HL-60/S4 treated with retinoic acid at 250 ng/mL for 4 days and 3 days (cell line): ENCODE results near the gene NF1.
"Not testable (repeated sequence)": the region's sequence is repeated elsewhere in the genome, so short reads cannot be mapped to it uniquely, and the experiment has no call there.

Experiments
- in situ Hi-C: fragments of 300-500 bp; cut with MboI; formaldehyde crosslinking; loops from 2 replicates; pipeline ENCODE4 v1.7.0; 2022; ENCODE audit warnings: low sequenced_read_pairs

NF1 gene

DNA sequence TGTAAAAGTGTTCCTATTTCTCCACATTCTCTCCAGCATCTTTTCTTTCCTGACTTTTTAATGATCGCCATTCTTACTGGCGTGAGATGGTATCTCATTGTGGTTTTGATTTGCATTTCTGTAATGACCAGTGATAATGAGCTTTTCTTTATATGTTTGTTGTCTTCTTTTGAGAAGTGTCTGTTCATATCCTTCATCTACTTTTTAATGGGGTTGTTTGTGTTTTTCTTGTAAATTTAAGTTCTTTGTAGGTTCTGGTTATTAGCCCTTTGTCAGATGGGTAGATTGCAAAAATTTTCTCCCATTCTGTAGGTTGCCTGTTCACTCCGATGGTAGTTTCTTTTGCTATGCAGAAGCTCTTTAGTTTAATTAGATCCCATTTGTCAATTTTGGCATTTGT is 81.4 kb downstream of the NF1 start:
- in situ Hi-C loops: not testable (repeated sequence)

DNA sequence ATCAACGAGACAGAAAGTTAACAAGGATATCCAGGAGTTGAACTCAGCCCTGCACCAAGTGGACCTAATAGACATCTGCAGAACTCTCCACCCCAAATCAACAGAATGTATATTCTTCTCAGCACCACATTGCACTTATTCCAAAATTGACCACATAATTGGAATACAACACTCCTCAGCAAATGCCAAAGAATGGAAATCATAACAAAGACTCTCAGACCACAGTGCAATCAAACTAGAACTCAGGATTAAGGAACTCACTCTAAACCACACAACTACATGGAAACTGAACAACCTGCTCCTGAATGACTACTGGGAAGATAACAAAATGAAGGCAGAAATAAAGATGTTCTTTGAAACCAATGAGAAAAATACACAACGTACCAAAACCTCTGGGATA is 84.2 kb downstream of the NF1 start:
- in situ Hi-C loops: not testable (repeated sequence)

DNA sequence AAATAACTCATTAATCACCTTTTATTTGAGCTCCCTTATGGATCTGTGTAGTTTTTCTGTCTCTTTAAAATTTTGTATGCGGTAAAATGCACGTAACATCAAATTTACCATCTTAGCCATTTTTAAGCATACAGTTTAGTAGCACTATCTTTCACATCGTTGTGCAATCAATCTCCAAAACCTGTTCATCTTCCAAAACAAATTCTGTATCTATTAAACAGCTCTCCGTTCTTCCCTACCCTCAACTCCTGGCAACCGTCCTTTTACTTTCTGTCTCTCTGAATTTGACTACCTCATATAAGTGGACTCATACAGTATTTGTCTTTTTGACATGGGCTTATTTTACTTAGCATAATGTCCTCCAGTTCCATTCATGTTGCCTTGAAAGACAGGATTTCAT is 100.5 kb downstream of the NF1 start:
- in situ Hi-C loops: no loop called here

DNA sequence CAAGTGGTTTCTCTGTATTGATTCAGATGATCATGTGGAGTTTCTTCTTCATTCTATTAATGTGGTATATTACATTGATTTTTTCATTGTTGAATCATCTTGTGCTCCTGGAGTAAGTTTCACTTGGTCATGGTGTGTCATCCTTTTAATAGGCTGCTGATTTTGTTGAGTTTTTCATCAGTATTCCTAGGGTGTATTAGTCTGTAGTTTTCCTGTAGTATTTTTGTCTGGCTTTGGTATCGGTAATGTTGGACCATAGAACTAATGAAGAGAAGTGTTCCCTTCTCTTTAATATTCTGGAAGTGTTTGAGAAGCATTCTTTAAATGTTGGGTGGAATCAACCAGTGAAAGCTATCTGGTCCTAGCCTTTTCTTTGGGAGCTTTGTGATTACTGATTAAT is 103.2 kb downstream of the NF1 start:
- in situ Hi-C loops: no loop called here

DNA sequence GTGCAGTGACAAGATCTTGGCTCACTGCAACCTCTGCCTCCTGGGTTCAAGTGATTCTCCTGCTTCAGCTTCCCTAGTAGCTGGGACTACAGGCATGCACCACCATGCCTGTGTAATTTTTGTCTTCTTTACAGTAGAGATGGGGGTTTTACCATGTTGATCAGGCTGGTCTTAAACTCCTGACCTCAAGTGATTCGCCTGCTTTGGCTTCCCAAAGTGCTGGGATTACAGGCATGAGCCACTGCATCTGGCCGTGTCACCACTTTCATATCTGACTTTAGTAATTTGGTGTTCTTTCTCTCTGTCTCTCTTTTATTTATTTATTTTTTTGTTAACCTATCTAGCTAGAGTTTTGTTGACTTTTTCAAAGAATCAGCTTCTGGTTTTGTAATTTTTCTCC is 103.9 kb downstream of the NF1 start:
- in situ Hi-C loops: not testable (repeated sequence)

DNA sequence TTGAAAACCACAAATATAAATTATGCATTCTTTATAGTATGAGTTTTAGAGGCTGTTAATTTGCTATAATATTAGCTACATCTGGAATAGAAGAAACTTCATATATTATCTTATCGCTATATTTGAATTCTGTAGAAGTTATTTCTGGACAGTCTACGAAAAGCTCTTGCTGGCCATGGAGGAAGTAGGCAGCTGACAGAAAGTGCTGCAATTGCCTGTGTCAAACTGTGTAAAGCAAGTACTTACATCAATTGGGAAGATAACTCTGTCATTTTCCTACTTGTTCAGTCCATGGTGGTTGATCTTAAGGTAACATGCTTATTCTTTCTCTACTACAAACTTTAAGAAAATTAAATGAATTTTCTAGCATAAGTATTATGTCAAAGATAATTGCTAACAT is 105.5 kb downstream of the NF1 start:
- in situ Hi-C loops: no loop called here

DNA sequence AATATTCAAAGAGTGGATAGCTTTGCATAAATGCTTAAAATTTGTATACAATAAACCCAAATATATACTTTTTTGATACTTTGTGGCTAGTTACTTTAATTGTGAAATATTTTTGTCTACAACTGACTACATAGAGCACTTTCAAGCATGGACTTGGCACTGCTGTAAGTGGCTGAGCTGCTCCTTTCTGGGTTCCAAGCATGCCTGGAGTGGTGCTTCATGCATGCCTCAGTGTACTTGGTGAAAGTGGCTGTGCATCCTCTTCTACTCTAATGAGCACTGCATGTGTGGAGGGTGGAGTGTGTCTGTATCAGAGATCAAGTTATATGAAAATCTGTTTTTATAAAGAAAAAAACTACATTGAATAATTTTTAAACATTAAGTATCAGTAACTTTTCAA is 108.2 kb downstream of the NF1 start:
- in situ Hi-C loops: no loop called here

DNA sequence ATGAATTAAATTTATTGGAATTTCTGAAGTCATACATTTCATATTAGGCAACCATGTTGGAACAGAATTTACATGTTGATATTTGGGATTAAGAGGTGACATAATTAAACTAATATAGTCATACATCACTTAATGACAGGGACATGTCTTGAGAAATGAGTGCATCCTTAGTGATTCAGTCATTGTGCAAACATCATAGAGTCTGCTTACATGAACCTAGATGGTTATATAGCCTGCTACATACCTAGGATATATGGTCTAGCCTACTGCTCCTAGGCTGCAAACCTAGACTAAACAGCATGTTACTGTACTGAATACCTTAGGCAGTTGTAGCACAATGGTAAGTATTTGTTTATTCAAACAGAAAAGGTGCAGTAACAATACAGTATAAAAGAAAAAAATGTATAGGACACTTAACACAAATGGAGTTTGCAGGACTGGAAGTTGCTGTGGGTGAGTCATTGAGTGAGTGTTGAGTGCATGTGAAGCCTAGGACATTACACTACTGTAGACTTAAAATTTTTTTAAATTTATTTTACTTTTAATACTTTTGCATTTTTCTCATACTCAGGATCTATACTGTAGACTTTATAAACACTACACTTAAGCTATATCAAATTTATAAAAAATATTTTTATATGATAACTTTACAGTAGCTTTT is 116.7 kb downstream of the NF1 start:
- in situ Hi-C loops: no loop called here

DNA sequence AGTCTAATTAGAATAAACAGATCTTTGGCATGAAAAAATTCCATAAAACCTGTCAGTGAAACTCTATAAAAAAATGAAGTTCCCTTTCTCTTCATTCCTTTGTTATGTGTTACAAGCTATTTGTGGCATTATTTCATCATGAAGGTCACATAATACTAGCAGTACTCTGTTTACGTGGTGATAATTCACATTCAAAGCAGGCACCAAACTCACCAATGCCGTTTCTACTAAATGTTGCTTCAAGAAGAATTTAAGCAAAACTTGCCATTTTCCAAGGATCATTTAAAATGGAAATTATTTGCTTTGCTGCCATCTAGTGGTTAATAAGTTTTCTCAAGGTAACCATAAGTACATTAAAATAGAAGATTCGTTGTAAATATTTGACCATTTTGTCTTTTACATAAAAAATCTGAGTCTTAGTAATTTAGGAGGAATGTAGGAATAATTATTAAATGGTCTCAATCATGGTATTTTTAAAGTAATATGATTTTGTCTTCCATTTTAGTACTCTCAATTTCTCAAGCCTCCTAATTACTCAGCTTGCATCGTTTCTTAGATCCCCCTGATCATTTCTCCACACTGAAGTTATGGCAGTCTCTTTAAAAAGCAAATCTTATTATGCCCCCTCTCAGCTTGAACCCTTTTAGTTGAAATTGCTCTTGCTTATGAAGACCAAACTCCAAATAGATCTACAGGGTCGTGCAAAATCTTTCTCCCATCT is 121.4 kb downstream of the NF1 start:
- in situ Hi-C loops: no loop called here

DNA sequence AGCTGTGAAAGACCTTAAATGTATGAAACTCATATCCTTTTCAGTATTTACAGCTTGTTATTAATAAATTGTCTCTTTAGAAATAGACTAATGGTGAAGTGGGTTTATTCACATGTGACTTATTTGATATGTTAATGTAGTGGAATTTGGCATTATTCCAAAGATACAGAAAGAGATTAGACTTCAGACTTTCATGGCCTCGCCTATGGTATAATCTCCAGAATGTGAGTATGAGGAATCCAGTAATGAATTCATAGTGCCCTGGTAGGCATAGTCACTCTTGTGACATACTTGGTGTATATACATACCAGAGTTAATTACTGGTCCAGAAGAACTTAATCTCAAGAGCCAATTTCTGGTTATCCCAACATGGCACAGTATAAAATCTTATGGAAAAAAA is 129.6 kb downstream of the NF1 start:
- in situ Hi-C loops: no loop called here

DNA sequence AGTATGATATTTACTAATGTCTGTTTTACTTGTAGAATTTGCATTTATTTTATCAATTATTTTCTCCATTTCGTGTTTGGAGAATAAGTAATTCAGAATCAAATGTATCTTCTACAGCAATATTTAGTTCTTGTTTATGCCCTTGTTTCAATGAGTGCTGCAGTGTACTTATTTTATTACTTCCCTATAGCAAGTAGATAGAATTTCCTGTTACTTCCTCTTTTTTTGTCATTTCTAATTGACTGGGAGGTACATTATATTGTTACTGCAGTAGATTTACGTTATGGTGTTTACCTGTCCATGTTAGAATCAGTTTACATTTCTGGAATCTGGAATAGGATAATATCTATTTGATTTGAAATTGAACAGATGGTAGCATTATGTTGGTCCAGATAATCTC is 131.1 kb downstream of the NF1 start:
- in situ Hi-C loops: no loop called here

DNA sequence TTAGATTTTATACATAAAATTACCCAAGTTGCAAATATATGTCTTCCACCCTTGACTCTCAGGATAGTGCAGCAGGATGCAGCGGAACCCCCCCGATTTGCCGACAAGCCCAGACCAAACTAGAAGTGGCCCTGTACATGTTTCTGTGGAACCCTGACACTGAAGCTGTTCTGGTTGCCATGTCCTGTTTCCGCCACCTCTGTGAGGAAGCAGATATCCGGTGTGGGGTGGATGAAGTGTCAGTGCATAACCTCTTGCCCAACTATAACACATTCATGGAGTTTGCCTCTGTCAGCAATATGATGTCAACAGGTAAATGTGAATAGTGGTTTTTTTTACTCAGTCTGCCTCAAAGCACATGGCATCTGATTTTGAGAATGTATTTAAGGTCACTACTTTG is 131.6 kb downstream of the NF1 start:
- in situ Hi-C loops: no loop called here

DNA sequence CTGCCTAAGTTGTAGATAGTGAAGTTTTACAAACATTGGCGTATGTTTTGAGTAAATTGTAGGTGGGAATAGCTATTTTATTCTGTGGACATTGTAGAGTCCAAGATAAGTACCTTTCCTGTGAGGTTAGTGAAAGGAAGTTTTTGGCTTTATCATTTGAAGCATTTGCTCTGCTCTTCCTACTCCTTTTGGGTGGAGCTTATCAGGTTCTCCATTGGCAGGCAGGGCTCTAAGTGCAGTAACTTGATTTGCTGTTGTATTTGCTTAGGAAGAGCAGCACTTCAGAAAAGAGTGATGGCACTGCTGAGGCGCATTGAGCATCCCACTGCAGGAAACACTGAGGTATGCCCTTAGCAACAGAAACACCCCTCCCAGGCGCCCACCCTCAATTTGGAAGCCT is 132.2 kb downstream of the NF1 start:
- in situ Hi-C loops: no loop called here

DNA sequence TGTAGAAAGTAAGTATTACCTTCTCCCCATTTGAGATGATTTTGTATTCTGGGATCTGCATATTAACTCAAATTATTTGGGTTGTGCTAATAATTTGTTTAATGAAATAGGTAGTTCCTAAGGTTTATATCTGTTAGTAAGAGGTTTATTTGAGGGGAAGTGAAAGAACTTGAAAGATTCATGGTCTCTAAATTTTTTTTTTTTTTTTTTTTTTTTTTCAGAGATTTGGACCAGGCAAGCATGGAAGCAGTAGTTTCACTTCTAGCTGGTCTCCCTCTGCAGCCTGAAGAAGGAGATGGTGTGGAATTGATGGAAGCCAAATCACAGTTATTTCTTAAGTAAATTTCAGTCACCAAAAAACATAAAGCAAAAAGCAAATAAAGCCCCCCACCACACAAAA is 137.1 kb downstream of the NF1 start:
- in situ Hi-C loops: no loop called here

DNA sequence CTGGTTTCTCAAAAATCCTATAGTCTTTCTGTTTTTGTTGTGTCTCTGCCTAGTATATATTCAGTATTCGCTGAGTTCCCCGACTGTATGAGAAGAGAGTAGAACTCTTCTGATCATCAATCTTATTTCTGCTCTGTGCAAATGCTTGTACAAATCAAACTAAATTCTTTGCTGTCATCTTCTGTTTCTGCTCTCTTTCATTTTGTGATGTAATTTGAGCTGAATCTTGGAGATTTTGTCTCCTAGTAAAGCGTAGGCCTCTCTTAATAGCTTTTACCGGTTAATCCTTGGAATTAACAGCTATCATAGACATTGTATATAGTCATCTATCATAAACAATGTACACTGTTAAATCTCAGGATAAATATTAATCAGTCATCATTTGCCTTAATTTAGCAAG is 140.3 kb downstream of the NF1 start:
- in situ Hi-C loops: no loop called here

DNA sequence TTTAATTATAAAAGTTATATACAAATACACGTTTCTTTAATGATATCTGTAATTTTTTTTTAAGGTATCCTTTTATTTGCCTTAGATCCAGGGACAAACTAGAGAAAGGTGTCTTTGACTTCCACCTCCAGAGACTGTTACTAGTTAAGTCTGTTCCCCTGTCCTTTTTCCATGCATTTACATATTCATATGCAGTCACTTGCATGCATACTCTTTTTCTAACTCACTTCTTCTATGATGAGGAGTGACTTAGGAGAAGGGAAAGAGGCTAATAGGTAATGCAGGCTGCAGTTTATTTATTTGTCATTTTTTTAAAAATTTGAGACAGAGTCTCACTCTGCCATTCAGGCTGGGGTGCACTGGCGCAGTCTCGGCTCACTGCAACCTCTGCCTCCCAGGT is 141.4 kb downstream of the NF1 start:
- in situ Hi-C loops: no loop called here

DNA sequence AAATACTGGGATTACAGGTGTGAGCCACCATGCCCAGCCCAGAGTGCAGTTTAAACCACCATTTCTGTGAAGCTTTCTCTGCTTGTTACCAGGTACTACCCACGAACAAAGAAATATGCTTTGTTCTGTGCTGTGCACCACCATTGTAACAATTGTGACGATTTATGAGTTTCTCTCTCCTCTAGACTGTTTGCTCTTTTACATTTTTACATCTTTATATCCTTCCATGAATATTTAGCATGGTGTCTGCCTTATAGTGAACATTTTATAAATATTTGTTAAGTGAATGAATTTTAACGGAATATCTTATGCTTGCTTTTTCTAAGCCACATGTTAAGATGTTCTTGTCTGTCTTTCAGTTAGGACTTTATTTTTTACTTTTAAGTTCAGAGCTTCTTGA is 141.9 kb downstream of the NF1 start:
- in situ Hi-C loops: no loop called here

DNA sequence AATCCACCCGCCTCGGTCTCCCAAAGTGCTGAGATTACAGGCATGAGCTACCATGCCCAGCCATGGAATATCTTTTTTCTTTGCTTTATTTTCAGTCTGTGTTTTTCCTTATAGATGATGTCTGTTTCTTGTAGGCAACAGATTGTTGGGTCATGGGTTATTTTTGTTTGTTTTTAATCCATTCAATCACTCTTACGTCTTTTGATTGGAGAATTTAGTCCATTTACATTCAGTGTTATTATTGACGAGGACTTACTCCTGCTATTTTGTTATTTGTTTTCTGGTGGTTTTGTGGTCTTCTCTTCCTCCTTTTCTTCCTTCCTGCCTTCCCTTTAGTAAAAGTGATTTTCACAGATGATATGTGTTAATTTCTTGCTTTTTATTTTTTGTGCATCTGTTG is 146.3 kb downstream of the NF1 start:
- in situ Hi-C loops: no loop called here

DNA sequence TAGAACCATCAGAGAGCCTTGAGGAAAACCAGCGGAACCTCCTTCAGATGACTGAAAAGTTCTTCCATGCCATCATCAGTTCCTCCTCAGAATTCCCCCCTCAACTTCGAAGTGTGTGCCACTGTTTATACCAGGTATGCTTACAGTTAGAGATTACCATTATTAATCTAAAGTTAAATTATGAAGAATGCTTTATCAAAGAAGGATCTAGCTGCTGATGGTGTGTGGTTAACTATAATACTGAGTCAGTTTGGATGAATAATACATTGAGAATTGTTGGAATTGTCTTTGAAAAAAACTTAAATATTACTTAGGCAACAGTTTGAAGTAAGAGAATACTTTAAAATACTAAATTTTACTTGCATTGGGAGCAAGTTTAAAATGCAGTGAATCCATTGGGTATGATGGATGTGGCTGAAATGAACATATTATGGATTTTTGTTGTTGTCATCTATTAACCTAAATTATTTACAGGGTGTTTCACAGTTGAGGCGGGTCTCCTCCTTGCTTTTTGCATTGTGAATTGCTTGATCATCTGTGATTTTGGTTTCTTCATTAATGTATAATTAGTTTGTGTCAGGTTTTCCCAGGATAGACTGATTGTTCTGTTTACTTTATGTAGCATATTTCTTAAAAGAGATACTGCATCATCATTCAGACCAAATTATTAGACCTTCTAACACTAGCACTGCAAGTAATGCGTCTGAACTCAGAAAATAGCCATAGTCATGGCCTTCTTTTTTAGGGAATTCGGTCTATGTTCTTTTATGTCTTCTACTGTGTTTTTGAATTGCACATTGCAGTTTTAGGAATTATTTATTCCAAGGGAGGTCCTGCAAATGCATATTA is 154.4 kb downstream of the NF1 start:
- in situ Hi-C loops: no loop called here

DNA sequence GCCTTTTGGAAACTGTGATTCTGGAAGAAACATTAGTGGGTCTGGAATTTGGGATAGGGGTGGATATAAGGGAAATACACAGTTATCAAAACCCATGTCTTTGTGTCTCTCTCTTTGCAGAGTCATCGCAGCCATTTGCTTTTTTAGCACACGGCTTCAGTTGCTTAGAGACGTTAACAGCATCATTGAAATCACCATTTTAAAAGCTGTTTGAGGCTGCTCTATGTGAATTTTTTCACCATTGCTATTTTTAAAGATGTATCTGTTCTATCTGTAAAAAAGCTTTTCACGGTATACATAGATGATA is 155.0 kb downstream of the NF1 start:
- in situ Hi-C loops: no loop called here

DNA sequence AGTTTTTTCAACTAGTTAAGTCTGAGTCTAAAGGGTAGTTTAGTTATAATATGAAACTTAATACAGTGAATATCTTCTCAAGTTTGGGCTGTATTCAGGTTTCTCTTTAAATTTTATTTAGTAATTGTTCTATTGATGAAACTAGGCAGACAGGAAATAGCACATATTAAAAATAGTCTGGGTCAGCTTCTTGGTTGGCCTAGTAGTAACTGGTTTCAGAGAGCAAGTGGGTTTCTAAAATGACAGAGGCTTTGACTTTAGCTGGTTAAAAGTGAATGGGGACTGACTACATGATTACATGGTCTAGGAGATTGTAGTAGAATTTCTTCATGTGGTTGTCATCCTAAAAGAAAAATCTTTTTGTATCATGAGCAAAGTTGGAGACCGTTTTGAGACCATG is 155.5 kb downstream of the NF1 start:
- in situ Hi-C loops: no loop called here
